GM12878 (cell line): ENCODE data around the gene FRMPD2. TPM values are rescaled to one million over a fixed set of nuclear protein-coding genes. Genes with fewer than 3 reads are reported as not detected.

Experiments
- ATAC-seq: fragments of 200-7000 bp; cut with Tn5 transposase; 3 replicates; pipeline ENCODE4 v1.9.1; 2020; ENCODE audit warnings: mild to moderate bottlenecking, moderate library complexity
- BruUV-seq: library from RNA; stranded (reverse); fragments of 400-500 nt; replicated peaks from 2 replicates; lab custom pipeline; 2021; lab: Mats Ljungman, UMichigan
- CTCF ChIA-PET: fragments of 300-600 bp; sonication (Branson Sonifier 250); formaldehyde crosslinking; extraction: SDS; loops from one replicate; lab custom pipeline; 2021; ENCODE audit warnings: inconsistent platforms; lab: Yijun Ruan, JAX
- POLR2A ChIA-PET: fragments of 350-600 bp; formaldehyde crosslinking; extraction: SDS; loops from one replicate; lab custom pipeline; 2021; ENCODE audit warnings: inconsistent platforms; lab: Charles Lee
- RAD21 ChIA-PET: fragments of 300-600 bp; sonication (Branson Sonifier 250); formaldehyde crosslinking; loops from one replicate; lab custom pipeline; 2023; ENCODE audit warnings: antibody characterized with exemption; ENCODE audit not compliant: unreplicated experiment; lab: Charles Lee
- SMC1A ChIA-PET: fragments of 300-600 bp; sonication (Branson Sonifier 250); formaldehyde crosslinking; loops from one replicate; lab custom pipeline; 2023; ENCODE audit not compliant: unreplicated experiment, uncharacterized antibody; lab: Charles Lee
- DNase-seq: peaks from one replicate; pipeline ENCODE4 v3.0.0-alpha.2; 2011; ENCODE audit warnings: low read depth, low spot score
- FAIRE-seq: peaks from 3 replicates; lab custom pipeline; 2011; peaks lifted over from hg19 to GRCh38; lab: Jason Lieb, UNC
- H2AFZ ChIP-seq: 2 replicates; pipeline ENCODE4 v1.6.0; 2011; ENCODE audit warnings: low read depth, low read length, control low read depth; ENCODE audit not compliant: control insufficient read depth
- H3K27ac ChIP-seq: 2 replicates; pipeline ENCODE4 v1.5.1; 2011; ENCODE audit warnings: control low read depth; ENCODE audit not compliant: control insufficient read depth, insufficient read depth
- H3K27me3 ChIP-seq, 2 experiments: replicated peaks in 1 of 2; 2 replicates each; pipeline versions ENCODE4 v1.6.0 to v1.6.1; 2011; ENCODE audit warnings: low read length in 1 of 2; ENCODE audit not compliant: control insufficient read depth in 2 of 2, insufficient read depth in 2 of 2
- H3K36me3 ChIP-seq, 2 experiments: 2 replicates each; pipeline ENCODE4 v1.5.1; 2011; ENCODE audit warnings: low read length in 1 of 2; ENCODE audit not compliant: control insufficient read depth in 2 of 2, insufficient read depth in 2 of 2
- H3K4me1 ChIP-seq: 2 replicates; pipeline ENCODE4 v1.6.1; 2011; ENCODE audit warnings: mild to moderate bottlenecking, low read length, moderate library complexity, mixed read lengths; ENCODE audit not compliant: control insufficient read depth, insufficient read depth
- H3K4me2 ChIP-seq: 2 replicates; pipeline ENCODE4 v1.6.0; 2011; ENCODE audit warnings: control low read depth; ENCODE audit not compliant: control insufficient read depth, insufficient read depth
- H3K4me3 ChIP-seq: fragments of 200-600 bp; sonication (generic); 2 replicates; pipeline ENCODE4 v1.5.1; 2016
- H3K79me2 ChIP-seq: 2 replicates; pipeline ENCODE4 v1.6.0; 2011; ENCODE audit warnings: low read length; ENCODE audit not compliant: control insufficient read depth, insufficient read depth
- H3K9ac ChIP-seq: 2 replicates; pipeline ENCODE4 v1.8.0; 2011; ENCODE audit warnings: low read length, control low read depth, mixed read lengths; ENCODE audit not compliant: control insufficient read depth, insufficient read depth
- H3K9me3 ChIP-seq: replicated peaks from 3 replicates; pipeline ENCODE4 v1.5.1; 2011; ENCODE audit warnings: mild to moderate bottlenecking, low read length; ENCODE audit not compliant: control insufficient read depth, insufficient read depth
- H4K20me1 ChIP-seq: 2 replicates; pipeline ENCODE4 v1.6.0; 2011; ENCODE audit not compliant: control insufficient read depth, insufficient read depth
- BHLHE40 ChIP-seq, 2 experiments: fragments of 450-650 bp in 1 of 2; IDR thresholded peaks; 2 replicates each; pipeline ENCODE4 v1.6.1; 2011 to 2017; ENCODE audit warnings: low read depth in 2 of 2, borderline replicate concordance in 1 of 2, improper control_type of control experiment in 1 of 2, low read length in 1 of 2, mild to moderate bottlenecking in 1 of 2
- CBX5 ChIP-seq: sonication (generic); IDR thresholded peaks from 2 replicates; pipeline ENCODE4 v1.6.1; 2016; ENCODE audit warnings: low read depth, moderate library complexity, mild to moderate bottlenecking, inconsistent platforms
- NFIC ChIP-seq: IDR thresholded peaks from 2 replicates; pipeline ENCODE4 v1.6.1; 2012; ENCODE audit warnings: low read depth, mild to moderate bottlenecking, inconsistent platforms, low read length, moderate library complexity
- NR2F1 ChIP-seq: fragments of 450-650 bp; conservative IDR thresholded peaks from 2 replicates; pipeline ENCODE4 v1.6.1; 2017; ENCODE audit warnings: mild to moderate bottlenecking
- POLR2AphosphoS2 ChIP-seq: IDR thresholded peaks from 2 replicates; pipeline ENCODE4 v1.6.1; 2011; ENCODE audit warnings: low read depth, mild to moderate bottlenecking, low read length, improper control_type of control experiment, moderate library complexity
- RAD21 ChIP-seq: IDR thresholded peaks from 2 replicates; pipeline ENCODE4 v1.6.1; 2011; ENCODE audit warnings: mild to moderate bottlenecking, low read depth, low read length, moderate library complexity; ENCODE audit not compliant: insufficient read depth
- RELA ChIP-seq: fragments of 450-650 bp; IDR thresholded peaks from 2 replicates; pipeline ENCODE4 v1.8.0; 2014; ENCODE audit warnings: borderline replicate concordance; ENCODE audit not compliant: partially characterized antibody
- SIN3A ChIP-seq: IDR thresholded peaks from 2 replicates; pipeline ENCODE4 v1.6.1; 2012; ENCODE audit warnings: low read depth, low read length, improper control_type of control experiment
- WGBS: methylation state at CpG from one replicate; pipeline ENCODE4 v1.1.6; 2016; ENCODE audit warnings: low lambda C conversion rate; ENCODE audit not compliant: insufficient replicate concordance, insufficient coverage; ENCODE audit errors: missing lambda C conversion rate; 5-methylcytosine and 5-hydroxymethylcytosine counted together
- in situ Hi-C: fragments of 300-500 bp; cut with MboI; formaldehyde crosslinking; loops from 9 replicates; pipeline ENCODE4 v1.14.3; 2018; ENCODE audit warnings: mixed read lengths
- intact Hi-C: fragments of 100-400 bp; cut with micrococcal nuclease; formaldehyde crosslinking; loops from one replicate; pipeline ENCODE4 v1.14.2; 2022; ENCODE audit not compliant: unreplicated experiment
- polyA plus RNA-seq, 11 experiments: library from polyadenylated mRNA; depleted of rRNA in 4 of 11; unstranded in 6 of 11; stranded (reverse) in 5 of 11; fragments of >200 nt; fragmentation: Nextera tagmentation in 4 of 11; fragmentation: Illumina TruSeq in 1 of 11; extraction: Ambion mirVana in 4 of 11; extraction: Trizol in 1 of 11; gene quantifications; 1 replicate in 1 of 11; 2 replicates in 10 of 11; pipeline versions ENCODE4 v1.2.1 to v1.2.3, GENCODE V29; 2011 to 2016; ENCODE audit warnings: inconsistent platforms in 2 of 11, missing spikeins in 2 of 11, low read depth in 1 of 11
- total RNA-seq, 4 experiments: library from RNA; depleted of rRNA in 3 of 4; stranded (reverse); fragments of >200 nt in 3 of 4; fragmentation: Illumina TruSeq in 1 of 4; extraction: Trizol in 1 of 4; gene quantifications; 2 replicates each; pipeline versions ENCODE4 v1.2.1 to v1.2.3, GENCODE V29; 2013 to 2021
- TF ChIP-seq, protein P1 (sequence below): fragments of 450-650 bp; IDR thresholded peaks from 2 replicates; pipeline ENCODE4 v1.6.1; 2017; ENCODE audit warnings: mild to moderate bottlenecking, low read depth, inconsistent platforms; ENCODE audit not compliant: poor library complexity, severe bottlenecking

FRMPD2 gene
- total and polyA plus RNA-seq, 10 of the 15 experiments (the other 5 are each of a cell fraction or from before 2014, with no cell fraction given) = 0.38 to 5.7 (median 1.4) TPM

DNA sequence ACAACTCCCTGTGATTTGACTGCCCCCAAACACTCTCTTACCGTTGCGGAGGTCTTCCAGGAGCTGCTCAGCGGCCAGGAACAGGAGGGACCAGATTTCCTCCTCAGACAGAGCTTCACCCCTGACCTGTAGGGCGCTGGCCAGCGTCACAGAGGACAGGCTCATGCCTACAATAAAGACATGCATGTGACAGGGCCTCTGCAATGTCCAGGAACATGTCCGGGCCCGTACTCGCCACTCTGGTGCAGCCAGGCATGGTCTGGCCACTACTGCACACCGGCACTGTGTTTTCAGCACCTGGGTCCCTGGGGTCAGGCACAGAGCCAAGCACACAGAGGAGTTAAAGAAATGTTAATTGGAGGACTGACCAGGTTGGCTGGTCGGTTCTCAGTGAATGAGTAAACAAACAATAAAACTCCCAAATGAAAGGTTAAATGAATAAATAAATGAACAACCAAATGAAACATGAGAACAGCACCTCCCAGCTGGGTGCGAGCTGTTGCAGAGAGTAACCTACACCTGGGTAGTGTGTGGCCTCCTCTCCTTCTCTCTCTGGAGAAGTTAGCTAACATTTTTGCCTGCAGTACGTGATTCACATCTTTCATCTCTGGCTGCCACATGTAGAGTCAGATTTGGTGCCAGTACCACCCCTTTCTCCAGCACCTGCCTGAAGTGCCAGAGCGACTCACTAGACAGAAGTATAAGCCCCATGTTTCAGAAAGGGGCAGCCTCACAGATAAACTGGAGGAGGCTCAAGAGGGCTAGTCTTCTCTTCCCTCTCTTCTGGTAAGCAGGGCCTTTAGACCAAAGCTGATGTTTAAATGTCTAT is 22.8 kb downstream of the FRMPD2 start:
- Histone ChIP-seq H3K36me3 (no peaks in the 10 kb centered on the region), H2AFZ (no peak overlapping the region), H3K4me3 (no peak overlapping the region), H4K20me1 (no peaks in the 10 kb centered on the region), H3K79me2 (no peaks in the 10 kb centered on the region), H3K9ac (no peak overlapping the region), H3K27me3 (no peaks in the 10 kb centered on the region), H3K4me1 (peaks cover 7% of the 10 kb centered on the region; the same call in 1 of the 2 replicates), H3K9me3 (no peaks in the 10 kb centered on the region; the same call in 2 of the 3 replicates), H3K4me2 (no peak overlapping the region), H3K27ac (no peak overlapping the region)
- ChIA-PET SMC1A (interaction anchor here (0.6 to 1.7 kb wide), 4 partner anchors 8 to 49 kb away, joined by 3 to 5 read pairs (median 3); no protein-coding TSS in a partner anchor), RAD21 (interaction anchor here (1.0 kb wide), 1 partner anchor 19 kb away, joined by 3 read pairs; no protein-coding TSS in a partner anchor), CTCF (interaction anchor here (1.4 to 1.7 kb wide), 2 partner anchors 9 to 12 kb away, joined by 4 to 5 read pairs; no protein-coding TSS in a partner anchor), POLR2A (no interaction called here)
- no TSS peak for BruUV-seq
- peak; percentile 62 for ATAC-seq
- 61% methylated on average over 13 of the region's 13 CpGs for WGBS
- in situ Hi-C loops = no loop called here
- DNase-seq = no peak
- no peak for FAIRE-seq
- intact Hi-C loops = no loop called here
- TF ChIP-seq POLR2AphosphoS2 = no peak
- TF ChIP-seq SIN3A = no peak
- peak in 1 of 2 experiments; percentile 29; a peak in 1 of 4 replicates for TF ChIP-seq BHLHE40 (IDR thresholded peaks at IDR 0.05; ENCODE audit: borderline replicate concordance in 1 of 2, low read depth in 2 of 2, low read length in 1 of 2)
- no peak for TF ChIP-seq CBX5
- no peak for TF ChIP-seq NFIC
- TF ChIP-seq, protein P1, sequence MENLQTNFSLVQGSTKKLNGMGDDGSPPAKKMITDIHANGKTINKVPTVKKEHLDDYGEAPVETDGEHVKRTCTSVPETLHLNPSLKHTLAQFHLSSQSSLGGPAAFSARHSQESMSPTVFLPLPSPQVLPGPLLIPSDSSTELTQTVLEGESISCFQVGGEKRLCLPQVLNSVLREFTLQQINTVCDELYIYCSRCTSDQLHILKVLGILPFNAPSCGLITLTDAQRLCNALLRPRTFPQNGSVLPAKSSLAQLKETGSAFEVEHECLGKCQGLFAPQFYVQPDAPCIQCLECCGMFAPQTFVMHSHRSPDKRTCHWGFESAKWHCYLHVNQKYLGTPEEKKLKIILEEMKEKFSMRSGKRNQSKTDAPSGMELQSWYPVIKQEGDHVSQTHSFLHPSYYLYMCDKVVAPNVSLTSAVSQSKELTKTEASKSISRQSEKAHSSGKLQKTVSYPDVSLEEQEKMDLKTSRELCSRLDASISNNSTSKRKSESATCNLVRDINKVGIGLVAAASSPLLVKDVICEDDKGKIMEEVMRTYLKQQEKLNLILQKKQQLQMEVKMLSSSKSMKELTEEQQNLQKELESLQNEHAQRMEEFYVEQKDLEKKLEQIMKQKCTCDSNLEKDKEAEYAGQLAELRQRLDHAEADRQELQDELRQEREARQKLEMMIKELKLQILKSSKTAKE = no peak
- no peak for TF ChIP-seq RAD21
- TF ChIP-seq NR2F1 = 0 out of 2 replicates have a peak, but pooled peaks have one; percentile 42
- no peak for TF ChIP-seq RELA
